HEK293T (cell line): Measurements from ENCODE around the gene SLC35B4.

Experiments used
- CTCF ChIA-PET: fragments of 350-600 bp; formaldehyde crosslinking; extraction: SDS; loops from one replicate; lab custom pipeline; 2021; ENCODE audit warnings: antibody characterized with exemption, inconsistent platforms; lab: Yijun Ruan, JAX
- POLR2A ChIA-PET: fragments of 350-600 bp; formaldehyde crosslinking; extraction: SDS; loops from one replicate; lab custom pipeline; 2020; ENCODE audit warnings: antibody characterized with exemption, inconsistent platforms; lab: Yijun Ruan, JAX
- DNase-seq: peaks from one replicate; pipeline ENCODE4 v3.0.0; 2012; ENCODE audit warnings: mixed read lengths; ENCODE audit errors: extremely low spot score
- ARNT ChIP-seq: fragments of 450-650 bp; IDR thresholded peaks from 2 replicates; pipeline ENCODE4 v1.6.1; 2017; ENCODE audit warnings: mild to moderate bottlenecking
- BHLHE40 ChIP-seq: fragments of 450-650 bp; IDR thresholded peaks from 2 replicates; pipeline ENCODE4 v1.6.1; 2016; ENCODE audit warnings: mild to moderate bottlenecking, moderate library complexity, borderline replicate concordance
- CTBP1 ChIP-seq: fragments of 450-650 bp; IDR thresholded peaks from 2 replicates; pipeline ENCODE4 v1.6.1; 2016; ENCODE audit warnings: borderline replicate concordance
- ELF4 ChIP-seq: fragments of 450-650 bp; IDR thresholded peaks from 2 replicates; pipeline ENCODE4 v1.6.1; 2017; ENCODE audit warnings: antibody characterized with exemption
- FOXA1 ChIP-seq: fragments of 450-650 bp; IDR thresholded peaks from 2 replicates; pipeline ENCODE4 v1.6.1; 2016; ENCODE audit warnings: mild to moderate bottlenecking
- FOXK2 ChIP-seq: fragments of 450-650 bp; IDR thresholded peaks from 2 replicates; pipeline ENCODE4 v1.6.1; 2016; ENCODE audit warnings: mild to moderate bottlenecking
- FOXM1 ChIP-seq: fragments of 450-650 bp; IDR thresholded peaks from 2 replicates; pipeline ENCODE4 v1.6.1; 2017; ENCODE audit warnings: mild to moderate bottlenecking, borderline replicate concordance
- HDGF ChIP-seq: fragments of 450-650 bp; IDR thresholded peaks from 2 replicates; pipeline ENCODE4 v1.6.1; 2017; ENCODE audit warnings: antibody characterized with exemption, borderline replicate concordance
- L3MBTL2 ChIP-seq: fragments of 450-650 bp; conservative IDR thresholded peaks from 2 replicates; pipeline ENCODE4 v1.6.1; 2016; ENCODE audit warnings: mild to moderate bottlenecking
- LEF1 ChIP-seq: fragments of 450-650 bp; IDR thresholded peaks from 2 replicates; pipeline ENCODE4 v1.6.1; 2017; ENCODE audit warnings: mild to moderate bottlenecking, borderline replicate concordance
- NFRKB ChIP-seq: fragments of 450-650 bp; IDR thresholded peaks from 2 replicates; pipeline ENCODE4 v1.6.1; 2016; ENCODE audit warnings: mild to moderate bottlenecking, moderate library complexity
- PKNOX1 ChIP-seq: fragments of 450-650 bp; IDR thresholded peaks from 2 replicates; pipeline ENCODE4 v1.6.1; 2016
- SP1 ChIP-seq: fragments of 450-650 bp; IDR thresholded peaks from 2 replicates; pipeline ENCODE4 v1.6.1; 2017
- SUZ12 ChIP-seq: fragments of 450-650 bp; IDR thresholded peaks from 2 replicates; pipeline ENCODE4 v1.6.1; 2016; ENCODE audit warnings: mild to moderate bottlenecking
- TARDBP ChIP-seq: fragments of 450-650 bp; IDR thresholded peaks from 2 replicates; pipeline ENCODE4 v1.6.1; 2016
- ZNF384 ChIP-seq: fragments of 450-650 bp; IDR thresholded peaks from 2 replicates; pipeline ENCODE4 v1.6.1; 2016

Gene SLC35B4

GRCh38 chr7:134315679-134316538, 821 bp downstream of the SLC35B4 start:
- ChIA-PET CTCF (interaction anchor here (0.6 kb wide), 1 partner anchor 133 kb away, joined by 5 read pairs; no protein-coding TSS in a partner anchor), POLR2A (interaction anchor here (0.5 to 2.8 kb wide), 14 partner anchors 11 to 699 kb away, joined by 3 to 20 read pairs (median 4); partner anchors contain the start of genes AKR1B1 and BPGM)
- no peak for DNase-seq
- TF ChIP-seq FOXK2 (no peak), PKNOX1 (no peak), LEF1 (no peak), ELF4 (no peak), NFRKB (no peak), CTBP1 (no peak), FOXM1 (no peak), SUZ12 (no peak), ARNT (no peak), TARDBP (no peak), BHLHE40 (no peak)

- TF ChIP-seq HDGF (no peak), ELF4 (no peak), FOXK2 (no peak), NFRKB (no peak), SP1 (no peak), FOXM1 (no peak), CTBP1 (no peak), LEF1 (no peak), SUZ12 (no peak), ZNF384 (no peak), FOXA1 (no peak), L3MBTL2 (no peak), PKNOX1 (no peak)
- ChIA-PET CTCF (no interaction called here), POLR2A (no interaction called here)
- no peak for DNase-seq
Measured at GRCh38 chr7:134313543-134313942, 3.2 kb downstream of the SLC35B4 start.

GRCh38 chr7:134312717-134313116, 4.0 kb downstream of the SLC35B4 start:
- no peak for TF ChIP-seq LEF1
- TF ChIP-seq SP1, result no peak
- TF ChIP-seq NFRKB, result no peak
- no peak for TF ChIP-seq PKNOX1
- TF ChIP-seq ZNF384, result no peak
- no peak for TF ChIP-seq HDGF
- TF ChIP-seq TARDBP, result no peak
- TF ChIP-seq ARNT, result no peak
- no peak for TF ChIP-seq L3MBTL2
- TF ChIP-seq ELF4, result no peak
- TF ChIP-seq SUZ12, result no peak
- no peak for TF ChIP-seq BHLHE40
- POLR2A ChIA-PET, result no interaction called here
- CTCF ChIA-PET, result no interaction called here
- DNase-seq, result no peak

GRCh38 chr7:134311807-134312206, 4.9 kb downstream of the SLC35B4 start:
- ChIA-PET POLR2A (no interaction called here), CTCF (no interaction called here)
- TF ChIP-seq LEF1, result no peak
- DNase-seq, result no peak

GRCh38 chr7:134308548-134308947, 8.2 kb downstream of the SLC35B4 start:
- TF ChIP-seq FOXM1 (no peak), NFRKB (no peak), SP1 (no peak), SUZ12 (no peak), PKNOX1 (no peak), ARNT (no peak), HDGF (no peak), L3MBTL2 (no peak), TARDBP (no peak), FOXA1 (no peak), ZNF384 (no peak), ELF4 (no peak), FOXK2 (no peak), LEF1 (no peak), CTBP1 (no peak), BHLHE40 (no peak)
- ChIA-PET POLR2A (no interaction called here), CTCF (no interaction called here)
- DNase-seq, result no peak
